H1 (cell line): ENCODE measurements around the gene MRTFA. TPM values are rescaled to one million over a fixed set of nuclear protein-coding genes. Genes with fewer than 3 reads are reported as not detected.

Source experiments
- CTCF ChIA-PET: fragments of 300-600 bp; sonication (Branson Sonifier 250); formaldehyde crosslinking; loops from one replicate; lab custom pipeline; 2021; ENCODE audit not compliant: partially characterized antibody; lab: Charles Lee
- POLR2A ChIA-PET: fragments of 300-600 bp; sonication (Branson Sonifier 250); formaldehyde crosslinking; loops from one replicate; lab custom pipeline; 2021; ENCODE audit warnings: inconsistent platforms; ENCODE audit not compliant: partially characterized antibody; lab: Charles Lee
- DNase-seq, 2 experiments: peaks; one replicate each; pipeline versions ENCODE4 v3.0.0 to v3.0.0-alpha.2; 2010 to 2022; ENCODE audit warnings: low spot score in 2 of 2, low read depth in 1 of 2, mixed read lengths in 1 of 2
- FAIRE-seq: peaks from 2 replicates; lab custom pipeline; 2011; peaks lifted over from hg19 to GRCh38; lab: Jason Lieb, UNC
- H2AFZ ChIP-seq: 2 replicates; pipeline ENCODE4 v1.8.1; 2012; ENCODE audit warnings: low read length, inconsistent platforms
- H2AK5ac ChIP-seq: 2 replicates; pipeline ENCODE4 v1.6.1; 2013; ENCODE audit warnings: low read depth, low read length
- H2BK120ac ChIP-seq: replicated peaks from 2 replicates; pipeline ENCODE3; 2013; ENCODE audit warnings: low read depth, low read length, inconsistent platforms
- H2BK12ac ChIP-seq: 2 replicates; pipeline ENCODE4 v1.6.1; 2013; ENCODE audit warnings: low read depth, low read length
- H2BK15ac ChIP-seq: 2 replicates; pipeline ENCODE4 v1.6.1; 2013; ENCODE audit warnings: low read length
- H2BK20ac ChIP-seq: 2 replicates; pipeline ENCODE4 v1.6.1; 2013; ENCODE audit warnings: low read length
- H2BK5ac ChIP-seq: 2 replicates; pipeline ENCODE4 v1.6.1; 2013; ENCODE audit warnings: low read depth, low read length
- H3K14ac ChIP-seq: 2 replicates; pipeline ENCODE4 v1.6.1; 2013; ENCODE audit warnings: inconsistent platforms; ENCODE audit not compliant: insufficient read length
- H3K18ac ChIP-seq: 2 replicates; pipeline ENCODE4 v1.6.1; 2013; ENCODE audit warnings: low read length; ENCODE audit errors: extremely low read depth
- H3K23ac ChIP-seq: 2 replicates; pipeline ENCODE4 v1.6.1; 2013; ENCODE audit warnings: inconsistent platforms; ENCODE audit not compliant: insufficient read length
- H3K23me2 ChIP-seq: 2 replicates; pipeline ENCODE4 v1.6.1; 2013; ENCODE audit warnings: low read depth, low read length
- H3K27ac ChIP-seq: 2 replicates; pipeline ENCODE4 v1.6.1; 2011; ENCODE audit warnings: low read depth, low read length, inconsistent platforms
- H3K27me3 ChIP-seq, 4 experiments: replicated peaks in 1 of 4; 1 replicate in 1 of 4; 2 replicates in 3 of 4; pipeline versions ENCODE4 v1.6.1 to v1.8.1; 2011 to 2013; ENCODE audit warnings: low read length in 3 of 4, mild to moderate bottlenecking in 3 of 4, inconsistent platforms in 2 of 4, mixed read lengths in 2 of 4, moderate library complexity in 1 of 4; ENCODE audit not compliant: control insufficient read depth in 3 of 4, insufficient read depth in 3 of 4; ENCODE audit errors: extremely low read depth in 1 of 4
- H3K36me3 ChIP-seq, 4 experiments: 2 replicates each; pipeline versions ENCODE4 v1.6.1 to v1.8.1; 2011 to 2013; ENCODE audit warnings: mild to moderate bottlenecking in 4 of 4, low read length in 3 of 4, moderate library complexity in 2 of 4, control low read depth in 1 of 4, inconsistent platforms in 1 of 4; ENCODE audit not compliant: insufficient read depth in 4 of 4, control insufficient read depth in 2 of 4
- H3K4ac ChIP-seq: replicated peaks from 2 replicates; pipeline ENCODE3; 2013; ENCODE audit warnings: low read length, low read depth, mixed read lengths, inconsistent platforms; ENCODE audit not compliant: insufficient read length
- H3K4me1 ChIP-seq, 4 experiments: replicated peaks in 1 of 4; 1 replicate in 1 of 4; 2 replicates in 3 of 4; pipeline versions ENCODE4 v1.6.1 to v1.8.1; 2011 to 2013; ENCODE audit warnings: low read length in 3 of 4, inconsistent platforms in 2 of 4, mixed read lengths in 1 of 4; ENCODE audit not compliant: insufficient read depth in 4 of 4, control insufficient read depth in 3 of 4
- H3K4me2 ChIP-seq, 2 experiments: 2 replicates each; pipeline versions ENCODE4 v1.6.1 to v1.8.1; 2011 to 2013; ENCODE audit warnings: low read depth in 2 of 2, low read length in 2 of 2, control low read depth in 1 of 2, inconsistent platforms in 1 of 2, mild to moderate bottlenecking in 1 of 2; ENCODE audit not compliant: insufficient read depth in 1 of 2
- H3K4me3 ChIP-seq, 4 experiments: fragments of 200-600, 300-600 bp in 1 of 4; sonication (generic), shearing (Covaris generic), sonication (Bioruptor Twin) in 1 of 4; 2 replicates each; pipeline versions ENCODE4 v1.5.1 to v1.8.1; 2011 to 2016; ENCODE audit warnings: low read length in 4 of 4, low read depth in 3 of 4, control low read depth in 2 of 4, inconsistent platforms in 2 of 4, mild to moderate bottlenecking in 2 of 4, mixed read lengths in 1 of 4, moderate library complexity in 1 of 4; ENCODE audit not compliant: insufficient read depth in 2 of 4; ENCODE audit errors: extremely low read depth in 1 of 4
- H3K56ac ChIP-seq: replicated peaks from 2 replicates; pipeline ENCODE3; 2013; ENCODE audit warnings: low read depth, mild to moderate bottlenecking, mixed read lengths, low read length, inconsistent platforms; ENCODE audit not compliant: insufficient read length
- H3K79me1 ChIP-seq: 2 replicates; pipeline ENCODE4 v1.6.1; 2013; ENCODE audit warnings: low read depth, low read length, control low read depth
- H3K79me2 ChIP-seq, 2 experiments: 2 replicates each; pipeline versions ENCODE4 v1.6.1 to v1.8.1; 2012 to 2013; ENCODE audit warnings: low read length in 2 of 2, mild to moderate bottlenecking in 2 of 2, inconsistent platforms in 1 of 2; ENCODE audit not compliant: insufficient read depth in 2 of 2, control insufficient read depth in 1 of 2
- H3K9ac ChIP-seq, 4 experiments: replicated peaks in 1 of 4; 1 replicate in 1 of 4; 2 replicates in 3 of 4; pipeline versions ENCODE4 v1.6.1 to v1.8.1; 2011 to 2013; ENCODE audit warnings: low read depth in 3 of 4, low read length in 3 of 4, control low read depth in 2 of 4, mild to moderate bottlenecking in 2 of 4, moderate library complexity in 2 of 4, inconsistent platforms in 1 of 4; ENCODE audit errors: extremely low read depth in 1 of 4
- H3K9me3 ChIP-seq, 2 experiments: 2 replicates each; pipeline versions ENCODE4 v1.6.1 to v1.8.1; 2012 to 2013; ENCODE audit warnings: mild to moderate bottlenecking in 2 of 2, moderate library complexity in 2 of 2, control low read depth in 1 of 2, inconsistent platforms in 1 of 2, low read depth in 1 of 2, low read length in 1 of 2, mixed read lengths in 1 of 2; ENCODE audit not compliant: insufficient read depth in 2 of 2
- H4K20me1 ChIP-seq, 2 experiments: replicated peaks in 1 of 2; 2 replicates each; pipeline versions ENCODE3 to v1.8.1; 2011 to 2013; ENCODE audit warnings: inconsistent platforms in 2 of 2, low read length in 2 of 2, mild to moderate bottlenecking in 1 of 2; ENCODE audit not compliant: insufficient read depth in 2 of 2, control insufficient read depth in 1 of 2
- H4K5ac ChIP-seq: 2 replicates; pipeline ENCODE4 v1.6.1; 2013; ENCODE audit warnings: low read length, low read depth, mixed read lengths, inconsistent platforms; ENCODE audit not compliant: insufficient read length
- H4K8ac ChIP-seq: 2 replicates; pipeline ENCODE4 v1.8.0; 2013; ENCODE audit warnings: mild to moderate bottlenecking, moderate library complexity, low read length, inconsistent platforms; ENCODE audit not compliant: insufficient read depth; ENCODE audit errors: extremely low read depth
- H4K91ac ChIP-seq: replicated peaks from 2 replicates; pipeline ENCODE3; 2013; ENCODE audit warnings: low read length, mixed read lengths, inconsistent platforms; ENCODE audit not compliant: insufficient read length
- CTBP2 ChIP-seq: IDR thresholded peaks from 2 replicates; pipeline ENCODE4 v1.7.0; 2011; ENCODE audit warnings: borderline replicate concordance, mild to moderate bottlenecking, moderate library complexity, mixed read lengths, low read length; ENCODE audit not compliant: insufficient read depth, insufficient read length
- EGR1 ChIP-seq: IDR thresholded peaks from 2 replicates; pipeline ENCODE4 v1.6.1; 2011; ENCODE audit warnings: low read depth, low read length, borderline replicate concordance
- EP300 ChIP-seq, 2 experiments: IDR thresholded peaks; 1 replicate in 1 of 2; 2 replicates in 1 of 2; pipeline ENCODE4 v1.6.1; 2011 to 2012; ENCODE audit warnings: low read depth in 2 of 2, low read length in 2 of 2, mild to moderate bottlenecking in 2 of 2, borderline replicate concordance in 1 of 2, inconsistent platforms in 1 of 2, moderate library complexity in 1 of 2
- GABPA ChIP-seq: IDR thresholded peaks from 2 replicates; pipeline ENCODE4 v1.6.1; 2011; ENCODE audit warnings: mild to moderate bottlenecking, low read length, moderate library complexity, borderline replicate concordance; ENCODE audit not compliant: insufficient read depth
- HDAC2 ChIP-seq, 2 experiments: fragments of 300-600 bp in 1 of 2; sonication (generic) in 1 of 2; IDR thresholded peaks; 2 replicates each; pipeline ENCODE4 v1.6.1; 2011 to 2012; ENCODE audit warnings: low read depth in 2 of 2, low read length in 2 of 2, mild to moderate bottlenecking in 2 of 2, moderate library complexity in 2 of 2, borderline replicate concordance in 1 of 2, inconsistent platforms in 1 of 2
- KDM1A ChIP-seq: fragments of 200-600, 300-600 bp; sonication (generic); IDR thresholded peaks from 2 replicates; pipeline ENCODE4 v1.7.1; 2016; ENCODE audit warnings: mild to moderate bottlenecking, low read length, borderline replicate concordance
- POLR2AphosphoS5 ChIP-seq: IDR thresholded peaks from 2 replicates; pipeline ENCODE4 v1.6.1; 2011; ENCODE audit warnings: low read depth, low read length
- SP2 ChIP-seq: IDR thresholded peaks from 2 replicates; pipeline ENCODE4 v1.6.1; 2012; ENCODE audit warnings: mild to moderate bottlenecking, low read length, inconsistent platforms
- YY1 ChIP-seq: IDR thresholded peaks from 2 replicates; pipeline ENCODE4 v1.6.1; 2011; ENCODE audit warnings: low read depth, mild to moderate bottlenecking, low read length
- WGBS, 2 experiments: shearing (Covaris generic) in 1 of 2; methylation state at CpG; one replicate each; pipeline versions ENCODE4 v1.1.6 to v1.1.7; 2013 to 2015; ENCODE audit warnings: low lambda C conversion rate in 2 of 2, mixed read lengths in 2 of 2, inconsistent platforms in 1 of 2, low coverage in 1 of 2, missing lambda C conversion rate in 1 of 2; ENCODE audit not compliant: insufficient replicate concordance in 2 of 2, insufficient coverage in 1 of 2, insufficient read length in 1 of 2; ENCODE audit errors: extremely low coverage in 1 of 2, missing lambda C conversion rate in 1 of 2; 5-methylcytosine and 5-hydroxymethylcytosine counted together
- polyA plus RNA-seq, 7 experiments: library from polyadenylated mRNA; depleted of rRNA in 3 of 7; stranded (reverse) in 5 of 7; unstranded in 2 of 7; fragments of >200 nt in 5 of 7; fragments of 200-250 nt in 2 of 7; gene quantifications; 1 replicate in 5 of 7; 2 replicates in 1 of 7; 4 replicates in 1 of 7; pipeline versions ENCODE4 v1.2.1 to v1.2.3, GENCODE V29; 2011 to 2013; ENCODE audit warnings: missing spikeins in 2 of 7, mixed read lengths in 2 of 7
- total RNA-seq: library from RNA; stranded (reverse); fragmentation: NEBNext Ultra II Directional; extraction: Animal tissue kit (Norgen Biotek cat#: 25700); gene quantifications from 2 replicates; pipeline ENCODE4 v1.2.1, GENCODE V29; 2021
- TF ChIP-seq, protein P1 (sequence below): IDR thresholded peaks from 2 replicates; pipeline ENCODE4 v1.6.1; 2012; ENCODE audit warnings: inconsistent platforms
- TF ChIP-seq, protein P2 (sequence below): IDR thresholded peaks from 2 replicates; pipeline ENCODE4 v1.6.1; 2012; ENCODE audit warnings: low read length, inconsistent platforms

MRTFA gene
- total and polyA plus RNA-seq, 2 of the 8 experiments (the other 6 are each of a cell fraction or from before 2014, with no cell fraction given): 5.4 to 37.9 TPM

- no peak overlapping the region for H2AFZ ChIP-seq
- H3K36me3 ChIP-seq: no peaks in the 10 kb centered on the region
- H3K23me2 ChIP-seq: no peaks in the 10 kb centered on the region; the same call in 1 of the 2 replicates
- H2BK20ac ChIP-seq: no peak overlapping the region
- ChIA-PET CTCF (interaction anchor here (1.1 to 1.9 kb wide), 4 partner anchors 12 to 106 kb away, joined by 3 to 6 read pairs (median 6); no protein-coding TSS in a partner anchor), POLR2A (interaction anchor here (2.3 kb wide), 1 partner anchor 10 kb away, joined by 10 read pairs; no protein-coding TSS in a partner anchor)
- no peak overlapping the region for H4K5ac ChIP-seq
- no peaks in the 10 kb centered on the region for H3K9me3 ChIP-seq
- no peak overlapping the region for H3K18ac ChIP-seq
- no peak overlapping the region for H2BK12ac ChIP-seq
- H3K23ac ChIP-seq: no peak overlapping the region
- H3K14ac ChIP-seq: no peak overlapping the region
- H2BK120ac ChIP-seq: no peak overlapping the region
- H3K4me1 ChIP-seq: no peaks in the 10 kb centered on the region
- no peaks in the 10 kb centered on the region for H3K27me3 ChIP-seq
- H3K27ac ChIP-seq: no peak overlapping the region
- H3K56ac ChIP-seq: no peak overlapping the region
- H3K4ac ChIP-seq: no peak overlapping the region
- H2BK5ac ChIP-seq: no peak overlapping the region
- no peak overlapping the region for H3K9ac ChIP-seq
- no peak overlapping the region for H4K8ac ChIP-seq
- 98% methylated on average over 3 of the region's 3 CpGs; no CpG with 5 or more reads in 1 of the 2 experiments for WGBS, 2 experiments
- H3K4me2 ChIP-seq: no peak overlapping the region
- DNase-seq (no peak), FAIRE-seq (no peak)
- H3K79me2 ChIP-seq: peaks cover 0 to 4% of the 10 kb centered on the region in 2 experiments; a peak in 1 of 4 replicates
- no peak overlapping the region for H3K4me3 ChIP-seq
- H2BK15ac ChIP-seq: no peak overlapping the region
- H4K91ac ChIP-seq: no peak overlapping the region
- H3K79me1 ChIP-seq: peaks cover 3% of the 10 kb centered on the region; the same call in 1 of the 2 replicates
- peaks cover 2% of the 10 kb centered on the region in 2 experiments for H4K20me1 ChIP-seq
- H2AK5ac ChIP-seq: no peak overlapping the region
- no peak for TF ChIP-seq EP300 (IDR thresholded peaks at IDR 0.05; ENCODE audit: borderline replicate concordance in 1 of 2, low read depth in 2 of 2, low read length in 2 of 2)
- TF ChIP-seq, protein P1, sequence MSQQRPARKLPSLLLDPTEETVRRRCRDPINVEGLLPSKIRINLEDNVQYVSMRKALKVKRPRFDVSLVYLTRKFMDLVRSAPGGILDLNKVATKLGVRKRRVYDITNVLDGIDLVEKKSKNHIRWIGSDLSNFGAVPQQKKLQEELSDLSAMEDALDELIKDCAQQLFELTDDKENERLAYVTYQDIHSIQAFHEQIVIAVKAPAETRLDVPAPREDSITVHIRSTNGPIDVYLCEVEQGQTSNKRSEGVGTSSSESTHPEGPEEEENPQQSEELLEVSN: no peak
- TF ChIP-seq HDAC2 (IDR thresholded peaks at IDR 0.05; ENCODE audit: borderline replicate concordance in 1 of 2, low read depth in 2 of 2, low read length in 2 of 2): no peak
- TF ChIP-seq CTBP2: no peak
- TF ChIP-seq GABPA: no peak
- TF ChIP-seq, protein P2, sequence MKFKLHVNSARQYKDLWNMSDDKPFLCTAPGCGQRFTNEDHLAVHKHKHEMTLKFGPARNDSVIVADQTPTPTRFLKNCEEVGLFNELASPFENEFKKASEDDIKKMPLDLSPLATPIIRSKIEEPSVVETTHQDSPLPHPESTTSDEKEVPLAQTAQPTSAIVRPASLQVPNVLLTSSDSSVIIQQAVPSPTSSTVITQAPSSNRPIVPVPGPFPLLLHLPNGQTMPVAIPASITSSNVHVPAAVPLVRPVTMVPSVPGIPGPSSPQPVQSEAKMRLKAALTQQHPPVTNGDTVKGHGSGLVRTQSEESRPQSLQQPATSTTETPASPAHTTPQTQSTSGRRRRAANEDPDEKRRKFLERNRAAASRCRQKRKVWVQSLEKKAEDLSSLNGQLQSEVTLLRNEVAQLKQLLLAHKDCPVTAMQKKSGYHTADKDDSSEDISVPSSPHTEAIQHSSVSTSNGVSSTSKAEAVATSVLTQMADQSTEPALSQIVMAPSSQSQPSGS: no peak
- no peak for TF ChIP-seq POLR2AphosphoS5
- TF ChIP-seq EGR1: no peak
- TF ChIP-seq SP2: no peak
- no peak for TF ChIP-seq YY1
- no peak for TF ChIP-seq KDM1A
Observed at GRCh38 chr22:40381461-40381860, 255.1 kb downstream of the MRTFA start.
